ENCODE results near the gene GAA. TPM values are rescaled to one million over a fixed set of nuclear protein-coding genes. Genes with fewer than 3 reads are reported as not detected.

The GAA gene
- total and polyA plus RNA-seq, 2 of the 4 experiments (the other 2 are of a cell fraction), result 2.2 to 14.8 TPM

DNA sequence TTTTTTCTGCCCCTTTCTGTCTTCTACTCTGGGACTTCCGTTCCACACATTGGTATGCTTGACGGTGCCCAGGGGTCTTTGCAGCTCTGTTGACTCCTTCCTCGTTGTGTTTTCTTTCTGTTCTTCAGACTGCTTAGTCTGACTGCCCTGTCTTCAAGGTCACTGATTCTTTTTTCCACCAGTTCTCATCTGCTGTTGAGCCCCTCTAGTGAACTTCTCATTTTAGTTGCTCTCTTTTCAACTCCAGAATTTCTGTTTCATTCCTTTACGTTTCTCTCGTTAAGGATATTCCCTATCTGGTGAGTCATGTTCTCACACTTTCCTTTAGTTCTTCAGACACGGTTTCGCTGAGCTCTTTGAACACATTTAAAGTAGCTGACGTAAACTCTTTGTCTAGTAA, 13.8 kb downstream of the GAA start:
- intact Hi-C loops (cut with micrococcal nuclease) (no loop called here), in situ Hi-C loops (cut with MboI; ENCODE audit: low sequenced_read_pairs) (no loop called here), dilution Hi-C loops (cut with HindIII; ENCODE audit: low sequenced_read_pairs, unreplicated experiment) (no loop called here)
- H4K91ac ChIP-seq (ENCODE audit: insufficient read depth, low read depth, low read length), result no peak overlapping the region
- DNase-seq (no peak), ATAC-seq (ENCODE audit: low read depth) (no peak)
- no peaks in the 10 kb centered on the region for H3K27me3 ChIP-seq (ENCODE audit: control insufficient read depth, insufficient read depth, low read length)
- H3K18ac ChIP-seq (ENCODE audit: low read depth, low read length), result no peak overlapping the region
- no peaks in the 10 kb centered on the region for H4K20me1 ChIP-seq (ENCODE audit: insufficient read depth, low read length)
- no peak overlapping the region for H4K5ac ChIP-seq (ENCODE audit: low read depth, low read length)
- no peak overlapping the region for H2AK5ac ChIP-seq (ENCODE audit: low read depth, low read length)
- H3K4me2 ChIP-seq (ENCODE audit: low read depth, low read length), result no peak overlapping the region
- 87% methylated on average over 8 of the region's 8 CpGs; no CpG with 5 or more reads in 1 of the 2 experiments for WGBS, 2 experiments (ENCODE audit: extremely low coverage in 2 of 2, insufficient read length in 1 of 2)
- H4K8ac ChIP-seq (ENCODE audit: low read depth in 2 of 2, low read length in 2 of 2), result no peak overlapping the region
- H3K9me3 ChIP-seq (ENCODE audit: control insufficient read depth, insufficient read depth, low read length), result no peaks in the 10 kb centered on the region
- H3K14ac ChIP-seq (replicated peaks; ENCODE audit: low read depth, low read length), result no peak overlapping the region
- H3K9ac ChIP-seq (ENCODE audit: low read depth, low read length), result no peak overlapping the region
- no peak overlapping the region for H2AFZ ChIP-seq (replicated peaks; ENCODE audit: low read length, poor library complexity)
- no peak overlapping the region for H3K27ac ChIP-seq (ENCODE audit: insufficient read depth, low read length)
- no peak overlapping the region for H2BK120ac ChIP-seq (ENCODE audit: low read depth, low read length)
- ChIA-PET POLR2A (ENCODE audit: unreplicated experiment) (no interaction called here), CTCF (interaction anchor here (0.5 to 1.5 kb wide), 2 partner anchors 9 to 1076 kb away, joined by 3 to 5 read pairs; no protein-coding TSS in a partner anchor)
- no peak overlapping the region for H3K4ac ChIP-seq (ENCODE audit: low read depth, low read length)
- peaks cover 3% of the 10 kb centered on the region; the same call in 1 of the 2 replicates for H3K36me3 ChIP-seq (ENCODE audit: control insufficient read depth, insufficient read depth, low read length)
- H2BK15ac ChIP-seq (ENCODE audit: low read depth, low read length), result no peak overlapping the region
- no TSS peak for BruUV-seq (replicated peaks)
- TF ChIP-seq, protein P1, sequence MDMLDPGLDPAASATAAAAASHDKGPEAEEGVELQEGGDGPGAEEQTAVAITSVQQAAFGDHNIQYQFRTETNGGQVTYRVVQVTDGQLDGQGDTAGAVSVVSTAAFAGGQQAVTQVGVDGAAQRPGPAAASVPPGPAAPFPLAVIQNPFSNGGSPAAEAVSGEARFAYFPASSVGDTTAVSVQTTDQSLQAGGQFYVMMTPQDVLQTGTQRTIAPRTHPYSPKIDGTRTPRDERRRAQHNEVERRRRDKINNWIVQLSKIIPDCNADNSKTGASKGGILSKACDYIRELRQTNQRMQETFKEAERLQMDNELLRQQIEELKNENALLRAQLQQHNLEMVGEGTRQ (IDR thresholded peaks at IDR 0.05; ENCODE audit: low read depth, low read length), result no peak
- no peak for TF ChIP-seq BHLHE40 (IDR thresholded peaks at IDR 0.05; ENCODE audit: low read depth, low read length)
- no peak for TF ChIP-seq RCOR1 (IDR thresholded peaks at IDR 0.05; ENCODE audit: insufficient replicate concordance, low read length)
- no peak for TF ChIP-seq CEBPB (IDR thresholded peaks at IDR 0.05; ENCODE audit: low read depth, low read length)
- no peak for TF ChIP-seq RAD21 (IDR thresholded peaks at IDR 0.05; ENCODE audit: low read length)
- no peak for TF ChIP-seq MAZ (IDR thresholded peaks at IDR 0.05; ENCODE audit: borderline replicate concordance, low read depth, low read length)
- TF ChIP-seq MAFK (IDR thresholded peaks at IDR 0.05; ENCODE audit: low read depth, low read length), result no peak
- no peak overlapping the region for H2AK9ac ChIP-seq (replicated peaks; ENCODE audit: low read depth, low read length, poor library complexity)
- H3K56ac ChIP-seq (ENCODE audit: extremely low read depth, insufficient read depth, low read length), result no peak overlapping the region
- H2BK5ac ChIP-seq (ENCODE audit: low read depth, low read length, poor library complexity, severe bottlenecking), result no peak overlapping the region
- H3K23ac ChIP-seq (ENCODE audit: low read depth, low read length), result no peak overlapping the region
- peaks cover 5% of the 10 kb centered on the region for H3K4me1 ChIP-seq (ENCODE audit: control insufficient read depth, insufficient read depth, low read length)
- no peaks in the 10 kb centered on the region for H3K79me1 ChIP-seq (ENCODE audit: low read depth in 1 of 2, low read length in 2 of 2)
- H3K9me1 ChIP-seq (ENCODE audit: insufficient read depth, low read length), result peaks cover 7% of the 10 kb centered on the region
- no peak overlapping the region for H3K4me3 ChIP-seq (ENCODE audit: insufficient read depth, low read depth, low read length)
- no peak overlapping the region for H2BK20ac ChIP-seq (ENCODE audit: low read depth, low read length)
